Uterus (tissue), 2 donors: ENCODE measurements around the gene OXCT2.

ENCODE experiments used
- POLR2A ChIP-seq, 2 donors: fragments of 450-650 bp; IDR thresholded peaks; one replicate each; pipeline ENCODE4 v1.6.1; 2016; ENCODE audit warnings: antibody characterized with exemption in 2 of 2, mild to moderate bottlenecking in 1 of 2, moderate library complexity in 1 of 2
- TF ChIP-seq, protein P1 (sequence below), 4 experiments: fragments of 200-600 bp in 2 of 4; fragments of 450-650 bp in 2 of 4; sonication (generic) in 2 of 4; IDR thresholded peaks; one replicate each; pipeline ENCODE4 v1.5.1; 2016 to 2019; ENCODE audit warnings: antibody characterized with exemption in 4 of 4, mild to moderate bottlenecking in 2 of 4, moderate library complexity in 1 of 4

DNA sequence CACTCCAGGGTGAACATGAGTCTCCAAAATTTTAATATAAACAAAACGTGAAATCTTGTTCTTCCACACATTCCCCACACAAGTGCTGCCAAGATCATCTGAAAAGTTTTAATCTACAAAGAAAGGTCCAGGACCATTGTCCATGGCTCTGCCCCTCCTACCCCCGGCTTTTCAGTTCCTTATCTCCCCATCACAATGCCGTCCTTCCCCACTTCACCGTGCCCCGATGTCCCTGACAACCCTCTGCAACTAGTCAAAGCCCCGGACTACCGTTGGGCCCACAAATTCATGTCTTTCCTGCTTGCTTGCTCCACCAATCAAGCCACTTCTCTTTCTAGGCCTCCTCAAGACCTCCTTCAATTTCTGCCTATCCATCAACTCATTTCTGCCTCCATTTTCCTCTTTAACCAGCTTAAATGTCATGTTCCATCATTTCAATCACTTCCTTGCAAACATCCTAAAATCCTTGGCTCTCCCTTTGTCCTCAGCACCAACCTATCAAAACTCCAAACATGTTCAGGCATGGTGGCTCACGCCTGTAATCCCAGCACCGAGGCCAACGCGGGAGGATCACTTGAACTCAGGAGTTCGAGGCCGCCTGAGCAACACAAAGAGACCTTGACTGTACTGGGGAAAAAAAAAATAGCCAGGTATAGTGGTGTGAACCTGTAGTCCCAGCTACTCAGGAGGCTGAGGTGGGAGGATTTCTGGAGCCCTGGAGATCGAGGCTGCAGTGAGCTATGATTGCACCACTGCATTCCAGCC, 31.5 kb upstream of the OXCT2 start:
- TF ChIP-seq, protein P1, sequence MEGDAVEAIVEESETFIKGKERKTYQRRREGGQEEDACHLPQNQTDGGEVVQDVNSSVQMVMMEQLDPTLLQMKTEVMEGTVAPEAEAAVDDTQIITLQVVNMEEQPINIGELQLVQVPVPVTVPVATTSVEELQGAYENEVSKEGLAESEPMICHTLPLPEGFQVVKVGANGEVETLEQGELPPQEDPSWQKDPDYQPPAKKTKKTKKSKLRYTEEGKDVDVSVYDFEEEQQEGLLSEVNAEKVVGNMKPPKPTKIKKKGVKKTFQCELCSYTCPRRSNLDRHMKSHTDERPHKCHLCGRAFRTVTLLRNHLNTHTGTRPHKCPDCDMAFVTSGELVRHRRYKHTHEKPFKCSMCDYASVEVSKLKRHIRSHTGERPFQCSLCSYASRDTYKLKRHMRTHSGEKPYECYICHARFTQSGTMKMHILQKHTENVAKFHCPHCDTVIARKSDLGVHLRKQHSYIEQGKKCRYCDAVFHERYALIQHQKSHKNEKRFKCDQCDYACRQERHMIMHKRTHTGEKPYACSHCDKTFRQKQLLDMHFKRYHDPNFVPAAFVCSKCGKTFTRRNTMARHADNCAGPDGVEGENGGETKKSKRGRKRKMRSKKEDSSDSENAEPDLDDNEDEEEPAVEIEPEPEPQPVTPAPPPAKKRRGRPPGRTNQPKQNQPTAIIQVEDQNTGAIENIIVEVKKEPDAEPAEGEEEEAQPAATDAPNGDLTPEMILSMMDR (IDR thresholded peaks at IDR 0.05), result no peak
- no peak for TF ChIP-seq POLR2A (IDR thresholded peaks at IDR 0.05)
